H1 (cell line): ENCODE data around the gene RAB25. TPM values are rescaled to one million over a fixed set of nuclear protein-coding genes. Genes with fewer than 3 reads are reported as not detected.
A peak's percentile ranks its signal among the peaks of the same experiment; 100 is the strongest.

Experiments
- CTCF ChIA-PET: fragments of 300-600 bp; sonication (Branson Sonifier 250); formaldehyde crosslinking; loops from one replicate; lab custom pipeline; 2021; ENCODE audit not compliant: partially characterized antibody; lab: Charles Lee
- POLR2A ChIA-PET: fragments of 300-600 bp; sonication (Branson Sonifier 250); formaldehyde crosslinking; loops from one replicate; lab custom pipeline; 2021; ENCODE audit warnings: inconsistent platforms; ENCODE audit not compliant: partially characterized antibody; lab: Charles Lee
- DNase-seq, 2 experiments: peaks; one replicate each; pipeline versions ENCODE4 v3.0.0 to v3.0.0-alpha.2; 2010 to 2022; ENCODE audit warnings: low spot score in 2 of 2, low read depth in 1 of 2, mixed read lengths in 1 of 2
- FAIRE-seq: peaks from 2 replicates; lab custom pipeline; 2011; peaks lifted over from hg19 to GRCh38; lab: Jason Lieb, UNC
- H2AFZ ChIP-seq: 2 replicates; pipeline ENCODE4 v1.8.1; 2012; ENCODE audit warnings: low read length, inconsistent platforms
- H2AK5ac ChIP-seq: 2 replicates; pipeline ENCODE4 v1.6.1; 2013; ENCODE audit warnings: low read depth, low read length
- H2BK120ac ChIP-seq: replicated peaks from 2 replicates; pipeline ENCODE3; 2013; ENCODE audit warnings: low read depth, low read length, inconsistent platforms
- H2BK12ac ChIP-seq: 2 replicates; pipeline ENCODE4 v1.6.1; 2013; ENCODE audit warnings: low read depth, low read length
- H2BK15ac ChIP-seq: 2 replicates; pipeline ENCODE4 v1.6.1; 2013; ENCODE audit warnings: low read length
- H2BK20ac ChIP-seq: 2 replicates; pipeline ENCODE4 v1.6.1; 2013; ENCODE audit warnings: low read length
- H2BK5ac ChIP-seq: 2 replicates; pipeline ENCODE4 v1.6.1; 2013; ENCODE audit warnings: low read depth, low read length
- H3K14ac ChIP-seq: 2 replicates; pipeline ENCODE4 v1.6.1; 2013; ENCODE audit warnings: inconsistent platforms; ENCODE audit not compliant: insufficient read length
- H3K18ac ChIP-seq: 2 replicates; pipeline ENCODE4 v1.6.1; 2013; ENCODE audit warnings: low read length; ENCODE audit errors: extremely low read depth
- H3K23ac ChIP-seq: 2 replicates; pipeline ENCODE4 v1.6.1; 2013; ENCODE audit warnings: inconsistent platforms; ENCODE audit not compliant: insufficient read length
- H3K23me2 ChIP-seq: 2 replicates; pipeline ENCODE4 v1.6.1; 2013; ENCODE audit warnings: low read depth, low read length
- H3K27ac ChIP-seq: 2 replicates; pipeline ENCODE4 v1.6.1; 2011; ENCODE audit warnings: low read depth, low read length, inconsistent platforms
- H3K27me3 ChIP-seq, 4 experiments: replicated peaks in 1 of 4; 1 replicate in 1 of 4; 2 replicates in 3 of 4; pipeline versions ENCODE4 v1.6.1 to v1.8.1; 2011 to 2013; ENCODE audit warnings: low read length in 3 of 4, mild to moderate bottlenecking in 3 of 4, inconsistent platforms in 2 of 4, mixed read lengths in 2 of 4, moderate library complexity in 1 of 4; ENCODE audit not compliant: control insufficient read depth in 3 of 4, insufficient read depth in 3 of 4; ENCODE audit errors: extremely low read depth in 1 of 4
- H3K36me3 ChIP-seq, 4 experiments: 2 replicates each; pipeline versions ENCODE4 v1.6.1 to v1.8.1; 2011 to 2013; ENCODE audit warnings: mild to moderate bottlenecking in 4 of 4, low read length in 3 of 4, moderate library complexity in 2 of 4, control low read depth in 1 of 4, inconsistent platforms in 1 of 4; ENCODE audit not compliant: insufficient read depth in 4 of 4, control insufficient read depth in 2 of 4
- H3K4ac ChIP-seq: replicated peaks from 2 replicates; pipeline ENCODE3; 2013; ENCODE audit warnings: low read length, low read depth, mixed read lengths, inconsistent platforms; ENCODE audit not compliant: insufficient read length
- H3K4me1 ChIP-seq, 4 experiments: replicated peaks in 1 of 4; 1 replicate in 1 of 4; 2 replicates in 3 of 4; pipeline versions ENCODE4 v1.6.1 to v1.8.1; 2011 to 2013; ENCODE audit warnings: low read length in 3 of 4, inconsistent platforms in 2 of 4, mixed read lengths in 1 of 4; ENCODE audit not compliant: insufficient read depth in 4 of 4, control insufficient read depth in 3 of 4
- H3K4me2 ChIP-seq, 2 experiments: 2 replicates each; pipeline versions ENCODE4 v1.6.1 to v1.8.1; 2011 to 2013; ENCODE audit warnings: low read depth in 2 of 2, low read length in 2 of 2, control low read depth in 1 of 2, inconsistent platforms in 1 of 2, mild to moderate bottlenecking in 1 of 2; ENCODE audit not compliant: insufficient read depth in 1 of 2
- H3K4me3 ChIP-seq, 4 experiments: fragments of 200-600, 300-600 bp in 1 of 4; sonication (generic), shearing (Covaris generic), sonication (Bioruptor Twin) in 1 of 4; 2 replicates each; pipeline versions ENCODE4 v1.5.1 to v1.8.1; 2011 to 2016; ENCODE audit warnings: low read length in 4 of 4, low read depth in 3 of 4, control low read depth in 2 of 4, inconsistent platforms in 2 of 4, mild to moderate bottlenecking in 2 of 4, mixed read lengths in 1 of 4, moderate library complexity in 1 of 4; ENCODE audit not compliant: insufficient read depth in 2 of 4; ENCODE audit errors: extremely low read depth in 1 of 4
- H3K56ac ChIP-seq: replicated peaks from 2 replicates; pipeline ENCODE3; 2013; ENCODE audit warnings: low read depth, mild to moderate bottlenecking, mixed read lengths, low read length, inconsistent platforms; ENCODE audit not compliant: insufficient read length
- H3K79me1 ChIP-seq: 2 replicates; pipeline ENCODE4 v1.6.1; 2013; ENCODE audit warnings: low read depth, low read length, control low read depth
- H3K79me2 ChIP-seq, 2 experiments: 2 replicates each; pipeline versions ENCODE4 v1.6.1 to v1.8.1; 2012 to 2013; ENCODE audit warnings: low read length in 2 of 2, mild to moderate bottlenecking in 2 of 2, inconsistent platforms in 1 of 2; ENCODE audit not compliant: insufficient read depth in 2 of 2, control insufficient read depth in 1 of 2
- H3K9ac ChIP-seq, 4 experiments: replicated peaks in 1 of 4; 1 replicate in 1 of 4; 2 replicates in 3 of 4; pipeline versions ENCODE4 v1.6.1 to v1.8.1; 2011 to 2013; ENCODE audit warnings: low read depth in 3 of 4, low read length in 3 of 4, control low read depth in 2 of 4, mild to moderate bottlenecking in 2 of 4, moderate library complexity in 2 of 4, inconsistent platforms in 1 of 4; ENCODE audit errors: extremely low read depth in 1 of 4
- H3K9me3 ChIP-seq, 2 experiments: 2 replicates each; pipeline versions ENCODE4 v1.6.1 to v1.8.1; 2012 to 2013; ENCODE audit warnings: mild to moderate bottlenecking in 2 of 2, moderate library complexity in 2 of 2, control low read depth in 1 of 2, inconsistent platforms in 1 of 2, low read depth in 1 of 2, low read length in 1 of 2, mixed read lengths in 1 of 2; ENCODE audit not compliant: insufficient read depth in 2 of 2
- H4K20me1 ChIP-seq, 2 experiments: replicated peaks in 1 of 2; 2 replicates each; pipeline versions ENCODE3 to v1.8.1; 2011 to 2013; ENCODE audit warnings: inconsistent platforms in 2 of 2, low read length in 2 of 2, mild to moderate bottlenecking in 1 of 2; ENCODE audit not compliant: insufficient read depth in 2 of 2, control insufficient read depth in 1 of 2
- H4K5ac ChIP-seq: 2 replicates; pipeline ENCODE4 v1.6.1; 2013; ENCODE audit warnings: low read length, low read depth, mixed read lengths, inconsistent platforms; ENCODE audit not compliant: insufficient read length
- H4K8ac ChIP-seq: 2 replicates; pipeline ENCODE4 v1.8.0; 2013; ENCODE audit warnings: mild to moderate bottlenecking, moderate library complexity, low read length, inconsistent platforms; ENCODE audit not compliant: insufficient read depth; ENCODE audit errors: extremely low read depth
- H4K91ac ChIP-seq: replicated peaks from 2 replicates; pipeline ENCODE3; 2013; ENCODE audit warnings: low read length, mixed read lengths, inconsistent platforms; ENCODE audit not compliant: insufficient read length
- CBX8 ChIP-seq: fragments of 300-800, 300-1000 bp; sonication (generic); IDR thresholded peaks from 2 replicates; pipeline ENCODE4 v1.7.1; 2016; ENCODE audit warnings: low read depth, low read length, borderline replicate concordance
- POLR2A ChIP-seq, 2 experiments: IDR thresholded peaks; 1 replicate in 1 of 2; 2 replicates in 1 of 2; pipeline ENCODE4 v1.6.1; 2011; ENCODE audit warnings: low read depth in 2 of 2, low read length in 2 of 2, mild to moderate bottlenecking in 2 of 2; ENCODE audit errors: control extremely low read depth in 1 of 2
- RNF2 ChIP-seq: fragments of 200-900, 300-1000 bp; sonication (generic); IDR thresholded peaks from 2 replicates; pipeline ENCODE4 v1.7.1; 2016; ENCODE audit warnings: borderline replicate concordance, low read depth, mild to moderate bottlenecking, antibody characterized with exemption, low read length; ENCODE audit not compliant: poor library complexity, severe bottlenecking; ENCODE audit errors: missing control alignments
- SIN3A ChIP-seq, 2 experiments: IDR thresholded peaks in 1 of 2; conservative IDR thresholded peaks in 1 of 2; 2 replicates each; pipeline ENCODE4 v1.6.1; 2011 to 2012; ENCODE audit warnings: low read length in 2 of 2, improper control_type of control experiment in 1 of 2, low read depth in 1 of 2, mild to moderate bottlenecking in 1 of 2
- TAF1 ChIP-seq: IDR thresholded peaks from 2 replicates; pipeline ENCODE4 v1.6.1; 2011; ENCODE audit warnings: mild to moderate bottlenecking, low read depth, low read length
- WGBS, 2 experiments: shearing (Covaris generic) in 1 of 2; methylation state at CpG; one replicate each; pipeline versions ENCODE4 v1.1.6 to v1.1.7; 2013 to 2015; ENCODE audit warnings: low lambda C conversion rate in 2 of 2, mixed read lengths in 2 of 2, inconsistent platforms in 1 of 2, low coverage in 1 of 2, missing lambda C conversion rate in 1 of 2; ENCODE audit not compliant: insufficient replicate concordance in 2 of 2, insufficient coverage in 1 of 2, insufficient read length in 1 of 2; ENCODE audit errors: extremely low coverage in 1 of 2, missing lambda C conversion rate in 1 of 2; 5-methylcytosine and 5-hydroxymethylcytosine counted together
- polyA plus RNA-seq, 7 experiments: library from polyadenylated mRNA; depleted of rRNA in 3 of 7; stranded (reverse) in 5 of 7; unstranded in 2 of 7; fragments of >200 nt in 5 of 7; fragments of 200-250 nt in 2 of 7; gene quantifications; 1 replicate in 5 of 7; 2 replicates in 1 of 7; 4 replicates in 1 of 7; pipeline versions ENCODE4 v1.2.1 to v1.2.3, GENCODE V29; 2011 to 2013; ENCODE audit warnings: missing spikeins in 2 of 7, mixed read lengths in 2 of 7
- total RNA-seq: library from RNA; stranded (reverse); fragmentation: NEBNext Ultra II Directional; extraction: Animal tissue kit (Norgen Biotek cat#: 25700); gene quantifications from 2 replicates; pipeline ENCODE4 v1.2.1, GENCODE V29; 2021

The RAB25 gene
- total and polyA plus RNA-seq, 2 of the 8 experiments (the other 6 are each of a cell fraction or from before 2014, with no cell fraction given), result 34.8 to 98.2 TPM

DNA sequence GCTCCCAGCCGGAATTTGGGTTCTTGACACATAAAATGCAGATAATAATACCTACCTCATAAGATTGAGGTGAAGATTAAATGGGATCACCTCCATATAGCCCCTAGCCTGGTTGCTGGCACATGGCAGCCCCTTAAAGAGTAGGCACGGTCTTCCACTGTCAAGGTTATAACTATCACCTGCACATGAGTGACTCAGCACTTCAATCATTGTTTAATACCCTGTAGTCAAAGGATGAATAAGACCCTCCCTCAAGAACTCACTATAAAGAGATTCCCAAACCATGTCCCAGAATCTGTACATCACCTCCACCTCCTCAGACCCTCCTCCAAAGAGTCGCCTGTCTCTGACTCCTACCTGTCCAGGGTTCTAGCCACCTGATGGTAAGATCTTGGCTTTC lies 47.1 kb downstream of the RAB25 start:
- Histone ChIP-seq H2BK5ac (no peak overlapping the region), H3K18ac (no peak overlapping the region), H3K23me2 (peaks cover 7% of the 10 kb centered on the region; the same call in 1 of the 2 replicates), H3K27me3 (no peaks in the 10 kb centered on the region), H3K4ac (no peak overlapping the region), H4K20me1 (peaks cover 0 to 4% of the 10 kb centered on the region in 2 experiments), H3K79me1 (peaks cover 4% of the 10 kb centered on the region; the same call in 1 of the 2 replicates), H3K23ac (no peak overlapping the region), H3K36me3 (no peaks in the 10 kb centered on the region), H2BK15ac (0 out of 2 replicates have a peak overlapping the region, but pooled peaks have one; percentile 61), H2BK12ac (no peak overlapping the region), H3K9me3 (no peaks in the 10 kb centered on the region), H2BK20ac (no peak overlapping the region), H3K4me2 (no peak overlapping the region; a peak in 1 of 4 replicates), H3K27ac (no peak overlapping the region), H2AK5ac (no peak overlapping the region), H4K91ac (no peak overlapping the region), H3K56ac (no peak overlapping the region), H2BK120ac (no peak overlapping the region), H3K4me3 (no peak overlapping the region), H3K4me1 (peaks cover 10 to 34% (median 30%) of the 10 kb centered on the region in 4 experiments), H2AFZ (no peak overlapping the region), H3K79me2 (no peaks in the 10 kb centered on the region), H4K5ac (no peak overlapping the region), H3K9ac (no peak overlapping the region), H4K8ac (no peak overlapping the region), H3K14ac (no peak overlapping the region)
- WGBS, 2 experiments, result 83% methylated on average over 3 of the region's 3 CpGs; no CpG with 5 or more reads in 1 of the 2 experiments
- FAIRE-seq (no peak), DNase-seq (no peak)
- TF ChIP-seq POLR2A (IDR thresholded peaks at IDR 0.05; ENCODE audit: control extremely low read depth in 1 of 2, low read depth in 2 of 2, low read length in 2 of 2) (no peak), TAF1 (no peak), CBX8 (no peak), SIN3A (conservative IDR thresholded peaks at IDR 0.05 in 1 of 2, IDR thresholded peaks at IDR 0.05 in 1 of 2; ENCODE audit: low read depth in 1 of 2, low read length in 2 of 2) (no peak), RNF2 (no peak)
- ChIA-PET CTCF (interaction anchor here (6.7 to 29.5 kb wide), 3 partner anchors 12 to 24 kb away, joined by 68 to 1994 read pairs (median 171); partner anchors contain the start of genes LMNA and MEX3A), POLR2A (interaction anchor here (1.1 to 29.6 kb wide), 7 partner anchors 11 to 132 kb away, joined by 3 to 763 read pairs (median 9); partner anchors contain the start of genes LMNA and MEX3A)
